ENCODE measurements around the gene HSD3B7. TPM values are rescaled to one million over a fixed set of nuclear protein-coding genes. Genes with fewer than 3 reads are reported as not detected.

HSD3B7 gene
- total RNA-seq, 1 donor from 2014 or later: 3.5 TPM

DNA sequence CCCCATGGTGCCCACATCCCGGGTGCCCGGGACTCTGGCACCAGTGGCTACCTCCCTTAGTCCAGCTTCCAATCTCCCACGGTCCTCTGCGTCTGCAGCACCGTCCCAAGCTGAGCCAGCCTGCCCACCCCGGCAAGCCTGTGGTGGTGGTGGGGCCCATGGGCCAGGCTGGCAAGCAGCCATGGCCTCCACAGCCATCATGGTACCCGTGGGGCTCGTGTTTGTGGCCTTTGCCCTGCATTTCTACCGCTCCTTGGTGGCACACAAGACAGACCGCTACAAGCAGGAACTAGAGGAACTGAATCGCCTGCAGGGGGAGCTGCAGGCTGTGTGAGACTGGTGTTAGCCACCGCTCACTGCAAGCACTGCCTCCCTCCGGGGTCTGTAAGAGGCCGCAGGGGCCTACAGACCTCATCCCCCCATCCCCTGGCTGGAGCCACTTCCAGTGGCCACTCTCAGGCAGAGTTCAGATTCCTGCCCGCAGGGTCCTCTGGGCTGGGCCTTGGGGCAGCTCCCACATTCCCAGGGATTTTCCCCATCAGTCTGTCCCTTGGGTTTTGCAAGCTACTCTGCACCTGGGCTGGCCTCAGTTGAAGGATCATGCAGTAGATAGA is 31.4 kb upstream of the HSD3B7 start:
- Mint-ChIP-seq H3K9me3 (no peaks in the 10 kb centered on the region), H3K4me3 (no peak overlapping the region), H3K27me3 (ENCODE audit: low read depth) (no peaks in the 10 kb centered on the region), H3K4me1 (peaks cover 22% of the 10 kb centered on the region), H3K27ac (peak overlapping the region; percentile 77), H3K36me3 (no peaks in the 10 kb centered on the region)
- TF ChIP-seq, protein P1, sequence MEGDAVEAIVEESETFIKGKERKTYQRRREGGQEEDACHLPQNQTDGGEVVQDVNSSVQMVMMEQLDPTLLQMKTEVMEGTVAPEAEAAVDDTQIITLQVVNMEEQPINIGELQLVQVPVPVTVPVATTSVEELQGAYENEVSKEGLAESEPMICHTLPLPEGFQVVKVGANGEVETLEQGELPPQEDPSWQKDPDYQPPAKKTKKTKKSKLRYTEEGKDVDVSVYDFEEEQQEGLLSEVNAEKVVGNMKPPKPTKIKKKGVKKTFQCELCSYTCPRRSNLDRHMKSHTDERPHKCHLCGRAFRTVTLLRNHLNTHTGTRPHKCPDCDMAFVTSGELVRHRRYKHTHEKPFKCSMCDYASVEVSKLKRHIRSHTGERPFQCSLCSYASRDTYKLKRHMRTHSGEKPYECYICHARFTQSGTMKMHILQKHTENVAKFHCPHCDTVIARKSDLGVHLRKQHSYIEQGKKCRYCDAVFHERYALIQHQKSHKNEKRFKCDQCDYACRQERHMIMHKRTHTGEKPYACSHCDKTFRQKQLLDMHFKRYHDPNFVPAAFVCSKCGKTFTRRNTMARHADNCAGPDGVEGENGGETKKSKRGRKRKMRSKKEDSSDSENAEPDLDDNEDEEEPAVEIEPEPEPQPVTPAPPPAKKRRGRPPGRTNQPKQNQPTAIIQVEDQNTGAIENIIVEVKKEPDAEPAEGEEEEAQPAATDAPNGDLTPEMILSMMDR (IDR thresholded peaks at IDR 0.05; ENCODE audit: unreplicated experiment): peak; percentile 62
- DNase-seq (ENCODE audit: low spot score in 2 of 2, unreplicated experiment in 2 of 2): peak in 1 of 2 experiments; percentile 71

DNA sequence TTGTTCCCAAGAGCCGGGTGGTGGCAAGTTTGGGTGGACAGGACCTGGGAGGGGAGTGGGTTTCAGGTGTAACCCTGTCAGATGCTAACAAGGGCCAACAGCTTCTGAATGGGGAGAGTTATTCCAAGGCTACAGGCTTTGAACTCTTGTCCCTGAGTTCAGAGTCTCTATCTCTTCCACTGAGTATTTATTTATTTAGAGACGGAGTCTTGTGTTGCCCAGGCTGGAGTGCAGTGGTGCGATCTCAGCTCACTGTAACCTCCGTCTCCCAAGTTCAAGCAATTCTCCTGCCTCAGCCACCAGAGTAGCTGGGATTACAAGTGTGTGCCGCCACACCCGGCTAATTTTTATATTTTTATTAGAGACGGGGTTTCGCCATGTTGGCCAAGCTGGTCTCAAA is 30.0 kb upstream of the HSD3B7 start:
- TF ChIP-seq, protein P1 (IDR thresholded peaks at IDR 0.05; ENCODE audit: unreplicated experiment): no peak
- H3K9me3 Mint-ChIP-seq: no peaks in the 10 kb centered on the region
- no peaks in the 10 kb centered on the region for H3K27me3 Mint-ChIP-seq (ENCODE audit: low read depth)
- no peak overlapping the region for H3K4me3 Mint-ChIP-seq
- H3K27ac Mint-ChIP-seq: peak overlapping the region; percentile 25
- DNase-seq (ENCODE audit: low spot score in 2 of 2, unreplicated experiment in 2 of 2): no peak
- peaks cover 26% of the 10 kb centered on the region for H3K4me1 Mint-ChIP-seq
- H3K36me3 Mint-ChIP-seq: peaks cover 2% of the 10 kb centered on the region

DNA sequence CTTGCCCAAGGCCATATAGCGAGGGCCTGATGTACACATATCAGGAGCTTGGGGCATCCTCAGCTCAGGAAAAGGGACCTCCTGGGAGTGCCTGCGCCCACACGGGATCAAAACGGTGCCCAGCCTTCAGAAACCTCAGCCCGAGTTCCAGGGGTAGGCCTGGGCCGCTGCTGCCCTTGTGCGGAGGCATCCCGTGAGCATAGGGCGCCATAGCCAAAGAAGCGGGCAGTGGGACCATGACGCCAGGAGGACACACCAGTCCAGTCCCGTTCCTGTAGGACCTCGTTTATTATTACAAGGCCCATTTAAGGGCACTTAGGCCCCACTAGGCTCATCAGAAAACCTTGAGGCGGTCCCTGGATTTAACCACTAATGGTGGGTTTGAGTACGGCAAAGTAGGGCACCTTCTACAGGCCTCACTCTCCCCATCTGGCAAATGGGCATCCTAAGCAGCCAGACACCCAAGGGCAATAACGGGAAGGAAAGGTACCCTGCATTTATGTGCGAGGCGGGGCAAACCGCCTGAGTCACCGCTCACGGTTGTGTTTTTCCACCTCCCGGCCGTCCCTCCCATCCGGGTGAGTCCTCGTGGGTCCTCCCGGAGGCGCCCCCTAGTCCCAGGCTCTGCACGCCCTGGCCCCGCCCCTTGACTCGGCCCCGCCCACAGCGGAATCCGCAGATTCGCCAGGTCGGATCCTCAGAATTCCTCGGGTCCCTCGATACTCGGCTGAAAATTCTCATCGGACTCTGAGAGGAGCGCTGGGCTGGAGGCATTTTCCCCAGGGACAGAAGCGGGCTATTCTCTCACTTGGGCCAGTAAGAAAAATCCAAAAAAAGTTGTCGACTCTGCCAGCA is 28.2 kb upstream of the HSD3B7 start:
- no peaks in the 10 kb centered on the region for H3K9me3 Mint-ChIP-seq
- peak overlapping the region; percentile 99 for H3K27ac Mint-ChIP-seq
- H3K4me3 Mint-ChIP-seq: peak overlapping the region; percentile 95
- TF ChIP-seq, protein P1 (IDR thresholded peaks at IDR 0.05; ENCODE audit: unreplicated experiment): no peak
- no peaks in the 10 kb centered on the region for H3K27me3 Mint-ChIP-seq (ENCODE audit: low read depth)
- peaks cover 20% of the 10 kb centered on the region for H3K4me1 Mint-ChIP-seq
- peaks cover 15% of the 10 kb centered on the region for H3K36me3 Mint-ChIP-seq
- peak; percentile 70 to 86 for DNase-seq (ENCODE audit: low spot score in 2 of 2, unreplicated experiment in 2 of 2)

GRCh38 chr16:30957456-30958174 is 27.4 kb upstream of the HSD3B7 start, which contains the start of gene SETD1A:
Gene SETD1A, plus strand, starts transcription at chr16:30957754. Its CDS starts 978 bp downstream, at chr16:30958732.
- H3K27ac Mint-ChIP-seq: peak within 1 kb of the TSS; percentile 99
- peaks cover 21% of the 10 kb centered on the region for H3K36me3 Mint-ChIP-seq
- peak within 1 kb of the TSS; percentile 95 for H3K4me3 Mint-ChIP-seq
- DNase-seq (ENCODE audit: low spot score in 2 of 2, unreplicated experiment in 2 of 2): peak; percentile 97
- H3K27me3 Mint-ChIP-seq (ENCODE audit: low read depth): no peaks in the 10 kb centered on the region
- H3K9me3 Mint-ChIP-seq: no peaks in the 10 kb centered on the region
- TF ChIP-seq, protein P1 (IDR thresholded peaks at IDR 0.05; ENCODE audit: unreplicated experiment): no peak
- peaks cover 20% of the 10 kb centered on the region for H3K4me1 Mint-ChIP-seq

GRCh38 chr16:30958175-30959079 is 26.6 kb upstream of the HSD3B7 start:
- Mint-ChIP-seq H3K27me3 (ENCODE audit: low read depth) (no peaks in the 10 kb centered on the region), H3K4me3 (peak overlapping the region; percentile 91), H3K27ac (peak overlapping the region; percentile 82), H3K9me3 (no peaks in the 10 kb centered on the region), H3K4me1 (peaks cover 18% of the 10 kb centered on the region), H3K36me3 (peaks cover 27% of the 10 kb centered on the region)
- DNase-seq (ENCODE audit: low spot score in 2 of 2, unreplicated experiment in 2 of 2): no peak
- TF ChIP-seq, protein P1 (IDR thresholded peaks at IDR 0.05; ENCODE audit: unreplicated experiment): no peak

All from mesothelial cell of epicardium (in vitro differentiated cells).